Testis (tissue), 2 donors: ENCODE data around the gene ARL4A.

Experiments used
- POLR2A ChIP-seq: fragments of 450-650 bp; IDR thresholded peaks from one replicate; pipeline ENCODE4 v1.6.1; 2017; ENCODE audit warnings: antibody characterized with exemption, mild to moderate bottlenecking, moderate library complexity
- TF ChIP-seq, protein P1 (sequence below), 3 experiments: fragments of 450-650 bp in 2 of 3; fragments of 200-600 bp in 1 of 3; sonication (generic) in 1 of 3; IDR thresholded peaks; one replicate each; pipeline ENCODE4 v1.5.1; 2016 to 2019; ENCODE audit warnings: antibody characterized with exemption in 3 of 3, mild to moderate bottlenecking in 2 of 3, moderate library complexity in 1 of 3

DNA sequence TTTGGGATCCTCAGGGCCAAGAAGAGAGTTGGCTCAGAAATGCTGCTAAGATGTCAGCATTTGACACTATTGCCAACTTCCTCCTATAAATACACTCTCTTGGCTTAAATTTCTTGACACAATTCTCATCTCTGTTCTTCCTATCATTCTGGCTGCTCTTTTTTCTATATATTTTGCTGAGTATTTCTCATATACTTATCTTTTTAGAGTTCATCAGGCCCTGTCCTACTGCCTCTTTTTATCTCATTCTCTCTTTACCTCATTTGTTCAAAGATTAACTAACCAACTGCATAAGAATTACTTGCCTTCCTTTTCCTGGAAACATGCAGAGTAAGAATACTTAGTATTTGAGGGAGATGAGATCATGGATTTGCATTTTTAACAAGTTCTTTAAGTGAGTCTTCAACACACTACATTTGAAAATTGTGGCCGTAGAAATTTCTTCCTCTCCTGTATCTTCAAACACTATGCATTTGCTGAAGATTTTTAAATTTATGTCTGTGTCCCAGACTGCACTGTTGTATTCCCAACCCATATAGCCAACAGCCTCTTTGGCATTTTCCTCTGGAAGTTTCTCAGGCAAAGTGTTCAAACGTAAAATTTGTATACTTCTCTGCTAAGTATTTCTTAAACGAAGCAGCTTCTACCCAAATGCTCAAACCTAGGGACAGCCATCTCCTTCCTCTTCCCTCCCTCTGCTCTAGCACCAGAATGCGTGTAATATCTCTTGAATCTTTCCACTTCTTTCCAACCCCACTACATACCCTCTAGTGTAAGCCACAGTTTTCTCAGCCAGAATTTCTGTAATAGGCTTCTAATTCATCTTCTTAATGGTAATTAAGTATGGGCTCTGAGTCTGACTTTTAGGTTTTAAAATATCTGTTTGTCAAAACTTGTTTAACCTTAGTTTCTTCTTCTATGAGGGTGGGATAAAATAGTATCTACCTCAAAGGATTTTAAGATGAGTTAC, 35.5 kb downstream of the ARL4A start:
- TF ChIP-seq, protein P1, sequence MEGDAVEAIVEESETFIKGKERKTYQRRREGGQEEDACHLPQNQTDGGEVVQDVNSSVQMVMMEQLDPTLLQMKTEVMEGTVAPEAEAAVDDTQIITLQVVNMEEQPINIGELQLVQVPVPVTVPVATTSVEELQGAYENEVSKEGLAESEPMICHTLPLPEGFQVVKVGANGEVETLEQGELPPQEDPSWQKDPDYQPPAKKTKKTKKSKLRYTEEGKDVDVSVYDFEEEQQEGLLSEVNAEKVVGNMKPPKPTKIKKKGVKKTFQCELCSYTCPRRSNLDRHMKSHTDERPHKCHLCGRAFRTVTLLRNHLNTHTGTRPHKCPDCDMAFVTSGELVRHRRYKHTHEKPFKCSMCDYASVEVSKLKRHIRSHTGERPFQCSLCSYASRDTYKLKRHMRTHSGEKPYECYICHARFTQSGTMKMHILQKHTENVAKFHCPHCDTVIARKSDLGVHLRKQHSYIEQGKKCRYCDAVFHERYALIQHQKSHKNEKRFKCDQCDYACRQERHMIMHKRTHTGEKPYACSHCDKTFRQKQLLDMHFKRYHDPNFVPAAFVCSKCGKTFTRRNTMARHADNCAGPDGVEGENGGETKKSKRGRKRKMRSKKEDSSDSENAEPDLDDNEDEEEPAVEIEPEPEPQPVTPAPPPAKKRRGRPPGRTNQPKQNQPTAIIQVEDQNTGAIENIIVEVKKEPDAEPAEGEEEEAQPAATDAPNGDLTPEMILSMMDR (IDR thresholded peaks at IDR 0.05): no peak
- no peak for TF ChIP-seq POLR2A
